CD4-positive, alpha-beta T cell treated with Interleukin-10 for 1 hour (primary cell): ENCODE data around the gene RNF151.

Source experiments
- DNase-seq: peaks from one replicate; pipeline ENCODE4 v3.0.0-alpha.2; 2020

Gene RNF151

DNA sequence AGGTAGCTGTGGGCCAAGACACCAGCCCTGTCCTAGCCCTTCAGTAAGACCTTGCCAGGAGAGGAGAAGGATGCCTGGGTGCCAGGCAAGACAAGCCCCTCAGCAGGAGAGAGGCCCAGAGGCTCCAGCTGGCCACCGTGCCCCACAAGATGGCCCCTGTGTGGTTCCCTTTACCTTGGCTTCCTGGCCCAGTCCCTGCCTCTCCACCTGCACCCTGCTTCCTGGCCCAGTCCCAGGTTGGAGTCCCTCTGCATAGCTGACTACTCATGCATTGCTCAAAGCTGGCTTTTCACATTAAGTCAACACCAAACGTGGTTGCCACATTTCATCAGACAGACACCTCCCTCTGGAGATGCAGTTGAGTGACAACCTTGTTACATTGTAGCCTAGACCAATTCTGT is 27.1 kb downstream of the RNF151 start:
- DNase-seq, result peak; percentile 23

DNA sequence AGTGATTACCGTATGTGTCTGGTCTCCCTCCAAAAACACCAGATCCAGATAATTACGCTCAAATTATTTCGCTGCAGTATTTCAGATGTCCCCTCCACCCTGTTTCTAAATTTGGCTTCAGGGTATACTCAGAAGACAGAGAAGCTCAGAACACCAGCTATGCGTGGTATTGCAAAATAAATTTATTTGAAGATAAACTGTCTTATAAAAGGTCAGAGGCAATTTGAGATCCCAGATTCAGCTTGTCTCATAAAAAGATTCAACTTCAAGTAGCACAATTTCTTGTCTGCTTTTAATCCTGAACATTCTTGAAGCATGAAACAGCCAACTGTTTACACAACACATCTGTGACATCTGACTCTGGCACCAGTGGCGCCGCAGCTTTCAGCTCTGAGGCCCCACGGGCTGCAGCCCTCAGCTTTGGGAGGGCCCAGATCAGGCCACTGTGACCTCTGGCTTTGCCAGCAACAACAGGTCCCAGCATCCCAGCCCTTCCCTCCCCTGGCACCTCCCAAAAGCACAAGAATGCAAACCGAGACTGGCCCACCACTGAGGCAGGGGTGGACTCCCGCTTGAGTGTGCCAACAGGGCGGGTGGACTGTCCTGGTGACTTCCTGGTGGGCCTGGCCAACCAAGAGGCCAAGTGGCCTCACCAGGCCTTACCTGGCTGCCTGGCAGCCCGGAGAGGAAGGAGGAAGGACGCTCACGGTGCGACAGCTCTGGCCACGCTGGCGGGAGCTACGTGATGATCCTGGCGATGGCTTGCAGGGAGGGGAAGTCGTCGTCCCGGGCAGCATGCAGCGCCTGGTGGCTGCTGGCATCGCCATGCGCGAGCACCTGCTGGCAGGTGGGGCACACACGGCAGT is 31.1 kb downstream of the RNF151 start:
- no peak for DNase-seq

DNA sequence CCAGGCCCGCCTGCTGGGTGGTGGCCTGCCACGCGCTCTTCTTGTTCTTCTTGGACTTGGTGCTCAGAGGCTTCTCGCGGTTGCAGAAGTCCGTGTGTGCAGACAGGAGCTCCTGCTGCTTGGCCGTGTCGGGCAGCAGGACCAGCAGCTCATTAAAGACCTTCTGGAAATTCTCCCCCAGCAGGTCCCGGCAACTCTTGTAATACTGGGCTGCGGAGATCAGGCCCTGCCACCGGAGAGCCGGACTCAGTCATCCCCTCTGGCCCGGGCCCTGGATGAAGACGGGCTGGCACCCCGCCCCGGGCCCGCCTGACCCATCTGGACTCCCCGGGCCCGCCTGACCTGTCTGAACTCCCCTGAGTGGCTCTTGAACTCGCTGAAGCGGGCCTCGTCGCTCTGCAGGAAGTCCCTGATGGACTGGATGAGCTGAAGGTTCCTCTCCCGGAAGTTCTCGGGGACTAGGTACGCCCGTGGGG is 31.7 kb downstream of the RNF151 start:
- no peak for DNase-seq

DNA sequence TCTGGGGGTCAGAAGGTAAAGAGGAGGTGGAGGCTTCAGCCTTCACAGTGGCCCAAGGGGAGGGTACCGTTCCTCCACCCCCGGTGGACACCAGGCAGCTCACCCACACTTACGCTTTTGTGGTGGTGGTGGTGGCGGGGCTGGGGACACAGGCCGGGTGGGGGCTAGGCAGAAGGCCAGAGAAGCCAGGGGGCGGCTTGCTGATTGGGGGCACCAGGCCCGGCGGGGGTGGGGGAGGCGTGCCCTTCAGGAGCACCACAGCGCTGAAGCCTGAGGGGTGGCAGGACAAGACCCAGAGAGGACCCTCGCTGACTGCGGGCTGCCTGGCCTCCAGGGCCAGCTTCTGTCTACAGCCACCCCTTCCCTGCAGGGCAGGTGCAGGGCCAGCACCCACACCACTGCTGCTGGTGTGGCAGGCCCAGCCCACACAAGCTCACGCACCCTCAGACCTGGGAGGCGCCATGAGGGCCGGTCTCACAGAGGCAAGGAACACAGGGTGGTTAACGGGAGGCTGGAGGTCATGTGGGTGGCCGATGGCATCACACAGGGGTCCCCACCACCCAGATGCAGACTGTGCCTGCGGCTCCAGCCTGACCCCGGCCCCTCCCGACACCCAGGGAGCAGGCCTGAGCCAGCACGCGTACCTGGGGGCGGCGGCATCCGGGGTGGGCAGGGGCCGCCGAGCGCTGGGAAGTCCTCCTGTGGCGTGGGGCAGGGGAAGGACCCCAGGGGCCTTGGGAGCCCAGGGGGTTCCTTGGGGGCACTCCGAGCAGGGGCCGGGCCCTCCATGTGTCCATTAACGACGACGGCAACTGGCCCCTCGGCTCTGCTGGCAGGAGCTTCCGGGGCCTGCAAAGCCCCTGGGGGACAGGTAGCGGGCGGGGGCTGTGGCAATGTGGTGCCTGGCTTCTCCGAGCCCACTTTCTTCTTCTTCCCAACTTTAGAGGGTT is 32.5 kb downstream of the RNF151 start:
- no peak for DNase-seq

DNA sequence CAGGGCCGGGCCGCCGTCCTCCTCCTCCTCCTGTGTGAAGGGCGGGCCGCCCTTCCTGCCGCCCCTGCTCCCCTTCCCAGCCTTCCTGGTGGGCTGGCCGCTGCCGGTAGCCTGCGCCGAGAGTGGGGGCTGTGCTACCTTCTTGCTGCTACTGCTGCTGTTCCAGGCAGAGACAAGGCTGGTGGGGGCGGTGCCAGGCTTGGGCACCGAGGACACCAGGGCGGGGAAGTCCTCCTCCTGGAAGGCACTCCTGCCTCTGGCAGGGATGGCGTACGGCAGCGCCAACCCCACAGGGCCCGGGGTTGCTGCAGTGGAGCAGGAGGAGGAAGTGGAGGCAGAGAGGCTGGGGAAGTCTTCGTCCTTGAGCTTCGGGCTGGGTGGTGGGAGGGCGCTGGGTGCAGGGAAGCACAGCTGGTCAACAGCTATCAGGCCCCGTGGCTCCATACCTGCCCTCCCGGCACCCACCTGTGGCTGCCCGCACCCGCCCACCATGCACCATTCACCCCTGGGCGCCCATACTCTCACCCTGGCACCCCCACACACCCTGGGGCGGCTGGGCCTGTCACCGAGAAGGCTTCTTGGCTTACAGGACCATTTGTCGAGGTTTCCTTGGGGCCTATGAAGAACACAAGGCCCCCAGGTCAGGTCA is 33.3 kb downstream of the RNF151 start:
- DNase-seq, result no peak

DNA sequence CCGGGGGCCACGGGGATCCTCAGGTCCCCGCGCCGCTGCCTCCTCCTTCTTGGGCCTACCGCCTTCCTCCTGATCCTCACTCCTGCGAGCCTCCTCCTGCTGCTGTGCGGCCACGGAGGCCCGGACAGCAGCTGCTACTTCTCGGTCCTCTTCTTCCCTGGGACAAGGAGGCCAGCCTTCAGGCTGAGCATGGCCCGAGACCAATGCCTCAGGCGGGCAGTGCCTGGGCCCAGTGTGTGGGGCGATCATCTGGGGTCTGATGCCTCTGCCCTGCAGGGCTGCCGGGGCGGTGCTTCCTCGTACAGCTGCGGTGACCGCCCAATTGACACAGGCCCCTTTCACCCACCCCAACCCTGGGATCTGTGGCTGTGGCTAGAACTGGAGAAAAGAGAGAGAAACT is 34.4 kb downstream of the RNF151 start:
- DNase-seq, result no peak

DNA sequence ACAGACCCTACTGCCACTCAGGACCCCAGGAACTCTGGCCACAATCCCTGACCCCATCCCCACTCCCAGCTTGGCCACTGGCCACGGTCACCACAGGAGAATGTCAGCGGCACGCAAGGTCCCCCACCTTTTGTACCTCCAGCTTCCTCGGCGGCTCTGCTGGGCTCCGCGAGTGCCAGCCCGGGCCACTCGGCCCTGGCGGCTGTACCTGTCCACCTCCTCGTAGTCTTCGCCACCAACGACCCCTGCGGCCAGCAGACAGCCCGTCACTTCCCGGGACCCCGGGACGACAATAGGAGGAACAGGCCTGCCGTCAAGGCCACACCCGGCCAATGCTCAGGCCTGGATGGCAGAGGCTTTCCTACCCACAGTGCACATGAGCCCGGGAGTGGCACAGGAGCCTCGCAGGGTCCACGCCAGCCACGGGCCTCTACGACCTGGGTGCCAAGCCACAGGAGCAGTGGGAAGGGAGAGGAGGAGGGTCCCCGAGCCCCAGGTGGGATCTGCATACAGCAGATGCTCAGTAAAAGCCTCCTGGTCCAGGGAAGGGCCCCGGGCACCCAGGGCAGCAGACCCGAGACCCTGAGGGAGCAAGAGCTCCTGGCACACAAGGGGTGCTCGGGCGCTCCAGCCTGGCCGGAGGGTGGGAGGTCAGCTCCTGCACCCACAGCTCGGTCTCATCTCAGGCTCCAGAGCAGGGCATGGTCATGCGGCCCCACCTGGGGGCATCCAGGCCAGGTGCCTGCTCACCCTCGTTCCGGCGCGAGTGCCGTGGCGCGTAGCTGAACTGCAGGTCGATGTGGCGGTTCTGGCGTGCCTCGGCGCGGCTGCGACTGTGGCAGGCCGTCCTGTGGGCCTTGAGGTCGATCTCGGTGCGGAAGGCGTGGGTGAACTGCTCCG is 35.0 kb downstream of the RNF151 start:
- DNase-seq, result no peak

DNA sequence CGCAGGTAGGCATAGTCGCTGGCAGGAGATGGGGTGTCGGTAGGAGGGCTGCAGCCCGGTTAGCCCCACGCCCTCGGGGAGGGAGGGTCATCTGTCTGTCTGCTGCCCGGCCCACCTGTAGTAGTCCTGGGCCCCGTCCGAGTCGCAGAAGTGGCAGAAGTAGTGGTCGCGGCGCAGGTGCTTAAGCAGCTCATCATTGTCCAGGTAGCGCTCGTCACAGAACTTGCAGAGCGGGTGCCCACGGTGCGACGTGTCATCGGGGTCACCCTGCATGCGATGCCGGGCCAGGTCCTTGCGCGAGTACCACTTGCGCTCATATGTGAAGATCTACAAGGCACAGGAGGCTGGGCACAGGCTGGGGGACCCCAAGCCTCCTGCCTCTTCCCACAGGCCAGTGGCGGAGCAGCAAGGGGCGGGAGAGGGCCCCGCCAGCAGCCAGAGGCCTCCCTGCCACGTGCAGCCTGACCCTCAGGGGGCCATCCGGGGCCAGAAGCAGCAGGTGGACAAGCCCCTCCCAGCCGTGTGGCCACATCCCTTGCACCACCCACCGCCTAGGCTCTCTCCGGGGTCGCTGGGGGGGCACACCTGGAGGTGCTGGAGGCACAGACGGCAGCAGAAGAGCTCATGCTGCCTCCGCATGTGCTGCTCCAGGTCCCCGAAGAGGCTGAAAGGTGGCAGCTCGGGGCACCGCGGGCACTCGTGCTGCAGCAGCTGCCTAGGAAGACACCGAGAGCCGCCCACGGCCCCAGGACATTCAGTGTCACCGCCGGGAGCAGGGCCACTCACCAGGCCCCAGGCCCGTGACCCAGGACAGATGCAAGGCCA is 36.0 kb downstream of the RNF151 start:
- no peak for DNase-seq

DNA sequence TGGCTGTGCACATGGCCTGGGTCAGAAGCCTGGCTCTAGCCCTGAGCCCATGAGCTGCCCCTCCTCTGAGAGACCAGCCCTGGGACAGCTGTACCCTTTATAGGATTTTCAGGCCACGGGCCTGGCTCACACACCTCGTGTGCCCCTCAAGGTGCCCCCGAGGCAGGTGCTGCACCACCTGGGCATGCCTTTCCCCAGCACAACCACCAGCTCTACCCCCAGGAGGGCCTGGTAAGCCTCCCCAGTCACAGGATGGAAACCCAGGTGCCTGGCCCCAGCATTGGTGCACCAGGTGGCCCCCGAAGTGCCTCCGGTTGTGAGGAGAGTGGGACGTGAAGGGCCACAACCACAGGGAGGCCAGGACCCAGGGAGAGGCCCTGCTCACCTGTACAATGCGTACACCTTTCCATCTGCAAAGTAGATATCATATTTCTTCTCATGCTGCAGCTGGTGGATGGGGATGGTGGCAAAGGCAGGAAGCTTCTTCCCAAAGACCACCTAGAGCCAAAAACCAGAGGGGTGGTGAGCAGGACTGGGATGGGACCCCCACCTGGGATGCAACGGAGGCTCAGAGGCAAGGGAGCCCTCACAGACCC is 36.7 kb downstream of the RNF151 start:
- no peak for DNase-seq

DNA sequence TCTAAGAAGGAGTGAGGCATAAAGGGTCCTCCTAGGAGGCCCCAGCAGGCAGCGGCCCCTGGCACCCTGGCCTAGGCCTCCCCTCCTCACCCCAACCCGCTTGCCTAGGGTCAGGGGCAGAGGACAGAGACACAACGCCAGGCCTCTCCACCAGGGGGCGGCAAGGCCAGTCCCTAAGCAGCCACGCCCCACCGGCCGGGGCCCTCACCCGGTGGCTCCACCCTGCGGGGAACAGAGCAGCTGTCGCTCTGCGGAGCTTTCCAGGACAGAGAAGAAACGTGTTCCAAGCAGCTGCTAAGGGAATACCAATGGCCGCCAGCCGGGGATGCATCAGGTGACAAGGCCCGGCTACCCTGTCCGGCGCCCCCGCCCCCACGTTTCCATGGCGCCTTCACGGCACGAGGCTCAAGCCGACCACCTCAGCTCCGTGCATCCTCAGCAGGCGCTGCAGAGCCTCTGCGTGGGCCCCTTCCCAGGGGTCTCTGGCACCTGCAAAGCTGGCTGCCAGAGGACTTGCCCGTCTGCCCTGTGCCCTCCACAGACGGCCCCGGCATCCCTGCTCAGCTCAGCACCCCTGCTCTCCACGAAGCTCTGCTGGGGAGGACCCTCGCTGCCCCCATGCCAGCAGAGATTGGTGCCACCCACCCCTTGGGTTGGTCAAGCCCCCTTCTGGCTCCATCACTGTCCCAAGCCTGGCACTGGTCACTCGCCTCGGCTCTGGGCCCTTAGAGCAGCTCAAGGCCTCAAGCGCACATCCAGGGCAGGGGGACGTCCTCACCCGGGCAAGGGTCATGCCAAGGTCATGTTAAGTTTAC is 37.4 kb downstream of the RNF151 start:
- peak; percentile 88 for DNase-seq

DNA sequence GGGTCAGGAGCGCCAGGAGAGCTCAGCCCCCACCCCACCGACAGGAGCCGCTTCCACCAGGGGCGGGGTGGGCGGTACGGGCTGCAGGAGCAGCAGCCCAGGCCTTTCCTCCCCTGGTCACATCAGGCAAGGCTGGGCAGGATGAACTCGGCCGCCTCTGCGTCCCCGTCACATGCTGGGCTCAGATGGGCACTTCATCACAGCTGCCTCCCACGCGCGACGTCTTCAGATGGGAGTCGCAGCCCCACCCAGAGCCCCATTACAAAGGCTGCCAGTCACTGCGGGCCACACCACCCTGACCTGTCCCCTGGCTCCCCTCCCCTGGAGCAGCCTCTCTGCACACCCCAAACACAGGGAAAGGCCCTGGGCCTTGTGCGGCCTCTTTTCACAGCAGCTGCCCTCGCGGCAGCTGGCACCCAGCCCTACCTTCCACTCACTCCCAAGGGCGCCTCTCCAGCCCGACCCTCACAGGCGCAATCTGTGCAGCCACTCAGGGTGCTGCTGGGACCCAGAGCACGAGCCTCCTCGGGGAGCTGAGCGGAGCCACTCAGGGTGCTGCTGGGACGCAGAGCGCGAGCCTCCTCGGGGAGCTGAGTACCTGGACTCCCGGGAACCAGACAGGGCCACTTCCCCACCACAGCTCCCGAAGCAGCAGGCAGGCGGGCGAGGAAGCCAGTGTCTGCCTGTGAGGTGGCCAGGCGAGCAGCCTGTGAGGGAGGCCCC is 38.3 kb downstream of the RNF151 start:
- no peak for DNase-seq

DNA sequence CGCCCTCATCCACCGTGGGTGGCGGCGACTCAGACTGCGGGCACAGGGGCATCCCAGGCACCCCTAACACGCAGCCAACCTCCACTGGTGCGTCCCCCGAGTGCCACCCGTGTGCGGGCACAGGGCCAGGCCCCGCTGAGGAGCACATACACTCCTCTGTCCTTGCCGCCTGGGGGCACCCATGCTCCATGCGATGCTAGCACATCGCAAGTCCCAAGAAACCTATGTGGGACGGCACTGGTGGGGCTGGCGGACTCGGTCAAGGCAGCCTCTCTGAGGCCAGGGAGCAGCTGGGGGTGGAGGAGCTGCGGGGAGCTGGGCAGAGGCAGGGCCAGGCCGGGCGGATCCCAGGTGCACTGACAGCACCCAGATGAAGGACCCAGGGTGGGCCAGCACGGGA is 39.0 kb downstream of the RNF151 start:
- no peak for DNase-seq

DNA sequence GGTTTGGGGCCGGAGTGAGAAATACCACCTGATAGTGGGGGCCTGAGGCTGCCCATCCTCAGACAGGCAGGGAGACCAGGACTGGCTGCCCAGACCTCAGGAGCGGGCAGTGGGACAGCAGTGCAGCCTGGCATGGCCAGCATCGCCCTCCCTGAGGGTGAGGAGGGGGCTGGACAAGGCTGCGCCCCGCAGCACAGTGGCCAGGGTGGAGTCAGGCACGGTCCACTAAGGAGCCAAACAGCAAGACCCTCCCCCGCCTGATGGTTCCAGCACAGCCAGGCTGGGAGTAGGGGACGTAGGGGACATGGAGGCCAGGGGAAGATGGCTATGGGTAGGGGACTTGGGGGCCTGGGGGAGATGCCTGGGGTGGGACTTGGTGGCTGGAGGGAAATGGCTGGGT is 39.7 kb downstream of the RNF151 start:
- DNase-seq, result no peak

DNA sequence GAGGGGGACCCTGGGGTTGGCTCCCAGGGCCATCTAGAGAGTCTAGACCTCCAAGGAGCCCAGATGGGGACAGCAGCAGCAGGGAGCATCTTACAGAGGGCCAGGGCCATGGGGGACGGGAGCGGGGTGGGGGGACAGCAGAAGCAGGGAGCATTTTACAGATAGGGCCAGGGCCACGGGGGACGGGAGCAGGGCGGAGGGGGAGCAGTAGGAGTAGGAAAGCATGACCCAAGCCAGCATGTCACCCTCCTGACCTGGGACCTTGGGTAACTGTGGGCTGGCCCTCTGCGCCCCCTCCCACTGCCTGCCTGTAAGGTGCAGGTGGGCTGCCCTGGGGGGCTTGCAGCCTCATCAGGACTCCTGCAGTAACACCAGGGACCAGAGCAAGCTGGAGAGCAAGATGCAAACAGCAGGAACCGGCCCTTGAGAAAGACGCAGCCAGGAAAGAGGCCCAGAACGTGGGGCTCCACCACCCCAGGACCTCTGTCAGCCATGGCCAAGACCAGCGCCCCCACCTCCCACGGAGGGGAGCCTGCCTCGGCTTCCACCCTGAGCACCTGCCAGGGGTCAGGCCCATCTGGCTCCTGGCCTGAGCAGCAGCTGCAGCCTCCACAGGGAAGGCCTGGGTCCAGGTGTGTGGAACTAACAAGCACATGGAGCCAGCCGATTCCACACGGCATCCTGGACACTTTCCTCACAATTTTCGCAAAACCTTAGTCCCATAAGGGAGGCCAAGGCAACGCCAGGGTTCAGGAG is 40.6 kb downstream of the RNF151 start:
- no peak for DNase-seq

DNA sequence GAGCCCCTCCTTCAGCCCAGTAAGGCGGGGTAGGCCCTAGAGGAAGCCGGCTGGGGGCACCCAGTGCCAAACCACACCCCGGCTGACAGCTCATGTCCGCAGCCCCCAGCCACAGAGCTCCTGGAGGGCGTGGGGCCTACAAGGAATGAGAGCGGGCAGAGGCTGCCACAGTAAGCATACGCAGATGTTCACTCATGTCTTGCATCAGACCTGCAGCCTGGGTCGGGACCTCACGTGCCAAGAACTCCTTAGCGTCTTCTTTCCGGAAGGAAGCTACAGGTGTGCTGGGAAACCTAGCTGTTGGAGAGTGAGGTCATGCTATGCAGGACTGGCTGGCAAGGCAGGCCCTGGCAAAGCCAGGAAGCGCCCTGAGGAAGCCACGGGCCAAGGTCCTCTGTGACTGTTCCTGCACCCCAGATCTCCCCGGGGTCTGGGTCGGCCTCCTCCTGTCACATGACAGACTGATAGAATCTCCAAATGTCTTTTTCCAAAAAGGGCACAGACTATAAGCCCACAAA is 41.4 kb downstream of the RNF151 start:
- DNase-seq, result peak; percentile 33

DNA sequence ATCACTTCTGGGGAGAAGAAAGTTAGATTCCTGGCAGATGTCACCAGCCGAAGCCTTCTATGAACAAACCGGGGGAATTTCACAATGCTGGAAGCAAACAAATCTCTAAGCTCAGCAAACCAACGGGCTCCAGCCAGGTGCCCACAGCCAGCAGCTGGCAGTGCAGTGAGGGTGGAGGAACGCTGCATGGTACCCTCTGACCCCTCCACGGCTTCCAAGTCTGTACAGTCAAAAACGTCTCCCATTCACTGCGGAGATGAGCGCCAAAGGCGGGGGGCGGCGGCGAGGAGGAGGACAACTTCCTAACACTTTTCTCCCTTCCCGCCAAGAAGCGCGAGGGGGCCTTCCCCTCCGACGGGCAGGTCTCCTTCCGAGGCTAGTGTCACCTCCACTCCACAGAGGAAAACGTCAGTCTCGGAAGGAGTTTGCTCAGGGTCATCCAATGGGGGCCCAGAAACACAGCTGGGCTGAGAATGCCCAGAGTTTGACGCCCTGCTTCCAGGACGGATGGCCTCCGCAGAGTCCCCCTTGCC is 42.0 kb downstream of the RNF151 start:
- no peak for DNase-seq

DNA sequence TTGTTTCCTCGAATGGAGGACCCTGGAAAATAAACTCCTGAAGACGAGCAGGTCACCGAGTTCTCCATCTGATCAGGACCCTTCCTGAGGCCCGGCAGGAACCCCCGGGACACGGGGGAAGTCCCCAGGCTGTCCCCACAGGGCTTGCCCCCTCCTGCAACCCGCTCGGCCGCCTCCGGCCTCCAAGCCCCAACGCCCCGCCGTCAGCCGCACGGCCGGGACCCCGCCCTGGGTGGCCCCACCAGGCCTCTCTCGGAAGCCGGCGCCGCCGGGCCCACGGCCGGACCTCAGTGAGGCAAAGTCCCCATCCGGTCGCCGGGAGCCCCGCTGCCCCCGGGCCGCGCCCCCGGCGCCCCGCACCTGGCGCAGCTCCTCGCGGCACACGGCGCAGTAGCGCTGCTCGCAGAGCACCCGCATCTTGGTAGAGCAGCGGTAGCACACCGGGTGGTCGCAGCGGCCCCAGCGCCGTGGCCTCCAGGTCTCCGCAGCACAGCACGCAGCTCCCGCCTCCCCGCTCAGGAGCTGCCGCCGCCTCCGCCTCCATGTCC is 42.6 kb downstream of the RNF151 start:
- no peak for DNase-seq
